Measurements from ENCODE around the gene SPAG16. TPM values are rescaled to one million over a fixed set of nuclear protein-coding genes. Genes with fewer than 3 reads are reported as not detected.
A peak's percentile ranks its signal among the peaks of the same experiment; 100 is the strongest.

The SPAG16 gene
- total RNA-seq, 1 donor from 2014 or later: 16.7 TPM

DNA sequence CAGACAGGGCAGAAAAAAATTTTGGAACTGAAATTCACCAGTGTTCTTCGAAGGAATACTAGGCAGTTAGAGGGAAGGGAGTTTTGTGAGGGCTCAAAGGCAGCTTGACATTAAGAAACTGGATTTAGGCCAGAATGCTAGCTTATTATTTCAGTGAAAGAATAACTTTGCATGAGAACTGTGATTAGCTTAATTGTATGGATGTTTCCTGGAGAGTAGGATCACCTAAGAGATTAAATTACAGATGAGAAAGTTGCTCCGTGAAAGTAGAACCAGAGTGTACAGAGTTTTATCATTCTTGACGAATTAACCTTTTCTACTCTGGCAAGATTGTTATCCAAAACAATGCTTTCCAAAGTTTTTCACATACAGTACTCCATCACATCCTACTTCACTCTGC is 6.2 kb downstream of the SPAG16 start:
- no peak overlapping the region for H2AFZ ChIP-seq (ENCODE audit: low read depth, low read length)
- no peak overlapping the region for H3K9ac ChIP-seq (ENCODE audit: low read length)
- H3K36me3 ChIP-seq (ENCODE audit: insufficient read depth, low read length): no peaks in the 10 kb centered on the region
- no peaks in the 10 kb centered on the region for H3K27me3 ChIP-seq (ENCODE audit: insufficient read depth, low read length)
- no peak overlapping the region for H3K27ac Mint-ChIP-seq (ENCODE audit: unreplicated experiment)
- H3K36me3 Mint-ChIP-seq (ENCODE audit: low read depth, unreplicated experiment): peaks cover 7% of the 10 kb centered on the region
- H3K9me3 Mint-ChIP-seq (ENCODE audit: unreplicated experiment): no peaks in the 10 kb centered on the region
- no peaks in the 10 kb centered on the region for H3K27me3 Mint-ChIP-seq (ENCODE audit: low read depth, unreplicated experiment)
- no peaks in the 10 kb centered on the region for H3K9me3 ChIP-seq (ENCODE audit: insufficient read depth, low read depth, low read length)
- peaks cover 4% of the 10 kb centered on the region for H4K20me1 ChIP-seq (ENCODE audit: insufficient read depth, low read length)
- peaks cover 2% of the 10 kb centered on the region for H3K4me1 Mint-ChIP-seq (ENCODE audit: low read depth, unreplicated experiment)
- H3K4me1 ChIP-seq (ENCODE audit: insufficient read depth, low read length): peaks cover 12% of the 10 kb centered on the region
- no peak for DNase-seq (ENCODE audit: low read depth)
- H3K4me3 ChIP-seq (ENCODE audit: insufficient read depth, low read depth, low read length): no peak overlapping the region
- no peak for TF ChIP-seq CTCF (IDR thresholded peaks at IDR 0.05; ENCODE audit: insufficient read depth, low read depth, low read length)
- TF ChIP-seq EZH2 (IDR thresholded peaks at IDR 0.05; ENCODE audit: insufficient read depth, low read length): no peak
- no peak for FAIRE-seq
- no peak overlapping the region for H3K4me3 Mint-ChIP-seq (ENCODE audit: unreplicated experiment)
- H3K27ac ChIP-seq (ENCODE audit: low read depth, low read length): no peak overlapping the region
- peaks cover 9% of the 10 kb centered on the region for H3K79me2 ChIP-seq (ENCODE audit: insufficient read depth, low read length)
- no peak overlapping the region for H3K4me2 ChIP-seq (ENCODE audit: low read length)

GRCh38 chr2:213296270-213296669 is 12.0 kb downstream of the SPAG16 start:
- no peaks in the 10 kb centered on the region for H3K4me1 ChIP-seq (ENCODE audit: insufficient read depth, low read length)
- no peak for FAIRE-seq
- no peak overlapping the region for H3K4me3 Mint-ChIP-seq (ENCODE audit: unreplicated experiment)
- H3K9me3 Mint-ChIP-seq (ENCODE audit: unreplicated experiment): no peaks in the 10 kb centered on the region
- H3K36me3 Mint-ChIP-seq (ENCODE audit: low read depth, unreplicated experiment): peaks cover 7% of the 10 kb centered on the region
- H3K36me3 ChIP-seq (ENCODE audit: insufficient read depth, low read length): peaks cover 4% of the 10 kb centered on the region
- H3K27ac ChIP-seq (ENCODE audit: low read depth, low read length): no peak overlapping the region
- H3K4me3 ChIP-seq (ENCODE audit: insufficient read depth, low read depth, low read length): no peak overlapping the region
- H3K9me3 ChIP-seq (ENCODE audit: insufficient read depth, low read depth, low read length): no peaks in the 10 kb centered on the region
- H3K27me3 Mint-ChIP-seq (ENCODE audit: low read depth, unreplicated experiment): no peaks in the 10 kb centered on the region
- no peaks in the 10 kb centered on the region for H3K4me1 Mint-ChIP-seq (ENCODE audit: low read depth, unreplicated experiment)
- H3K27ac Mint-ChIP-seq (ENCODE audit: unreplicated experiment): no peak overlapping the region
- H3K9ac ChIP-seq (ENCODE audit: low read length): no peak overlapping the region
- TF ChIP-seq EZH2 (IDR thresholded peaks at IDR 0.05; ENCODE audit: insufficient read depth, low read length) (no peak), CTCF (IDR thresholded peaks at IDR 0.05; ENCODE audit: insufficient read depth, low read depth, low read length) (no peak)
- no peak overlapping the region for H3K4me2 ChIP-seq (ENCODE audit: low read length)
- H4K20me1 ChIP-seq (ENCODE audit: insufficient read depth, low read length): no peaks in the 10 kb centered on the region
- H2AFZ ChIP-seq (ENCODE audit: low read depth, low read length): no peak overlapping the region
- DNase-seq (ENCODE audit: low read depth): no peak
- H3K27me3 ChIP-seq (ENCODE audit: insufficient read depth, low read length): no peaks in the 10 kb centered on the region
- H3K79me2 ChIP-seq (ENCODE audit: insufficient read depth, low read length): peaks cover 9% of the 10 kb centered on the region

GRCh38 chr2:213306316-213306942 is 22.2 kb downstream of the SPAG16 start:
- peak overlapping the region; percentile 60 for H3K27ac Mint-ChIP-seq (ENCODE audit: unreplicated experiment)

More at GRCh38 chr2:213306316-213306942, 22.2 kb downstream of the SPAG16 start:
- Histone ChIP-seq H2AFZ (ENCODE audit: low read depth, low read length) (no peak overlapping the region), H3K9ac (ENCODE audit: low read length) (no peak overlapping the region), H3K4me3 (ENCODE audit: insufficient read depth, low read depth, low read length) (no peak overlapping the region), H3K36me3 (ENCODE audit: insufficient read depth, low read length) (no peaks in the 10 kb centered on the region), H3K27ac (ENCODE audit: low read depth, low read length) (no peak overlapping the region), H3K27me3 (ENCODE audit: insufficient read depth, low read length) (no peaks in the 10 kb centered on the region), H3K4me2 (ENCODE audit: low read length) (no peak overlapping the region), H4K20me1 (ENCODE audit: insufficient read depth, low read length) (no peaks in the 10 kb centered on the region), H3K79me2 (ENCODE audit: insufficient read depth, low read length) (no peaks in the 10 kb centered on the region), H3K4me1 (ENCODE audit: insufficient read depth, low read length) (no peaks in the 10 kb centered on the region), H3K9me3 (ENCODE audit: insufficient read depth, low read depth, low read length) (peaks cover 8% of the 10 kb centered on the region)
- Mint-ChIP-seq H3K4me3 (ENCODE audit: unreplicated experiment) (no peak overlapping the region), H3K4me1 (ENCODE audit: low read depth, unreplicated experiment) (peaks cover 9% of the 10 kb centered on the region), H3K36me3 (ENCODE audit: low read depth, unreplicated experiment) (peaks cover 27% of the 10 kb centered on the region), H3K9me3 (ENCODE audit: unreplicated experiment) (peaks cover 23% of the 10 kb centered on the region), H3K27me3 (ENCODE audit: low read depth, unreplicated experiment) (no peaks in the 10 kb centered on the region)
- TF ChIP-seq EZH2 (IDR thresholded peaks at IDR 0.05; ENCODE audit: insufficient read depth, low read length) (no peak), CTCF (IDR thresholded peaks at IDR 0.05; ENCODE audit: insufficient read depth, low read depth, low read length) (no peak)
- DNase-seq (ENCODE audit: low read depth) (peak; percentile 65), FAIRE-seq (no peak)

All from astrocyte (in vitro differentiated cells and primary cell).